CD14-positive monocyte (primary cell): ENCODE data around the gene TMEM132C. TPM values are rescaled to one million over a fixed set of nuclear protein-coding genes. Genes with fewer than 3 reads are reported as not detected.
"Not testable (repeated sequence)": the region's sequence is repeated elsewhere in the genome, so short reads cannot be mapped to it uniquely, and the experiment has no call there.

Experiments used
- DNase-seq, 3 donors: peaks; one replicate each; pipeline ENCODE4 v3.0.0-alpha.2; 2011 to 2022
- H2AFZ ChIP-seq: 2 replicates; pipeline ENCODE4 v1.6.0; 2012; ENCODE audit warnings: mild to moderate bottlenecking, low read depth, low read length, inconsistent platforms; ENCODE audit not compliant: insufficient read depth, poor library complexity, severe bottlenecking
- H3K27ac ChIP-seq, 2 donors: 1 replicate in 1 of 2; 2 replicates in 1 of 2; pipeline ENCODE4 v1.5.1; 2012 to 2013; ENCODE audit warnings: low read length in 2 of 2, control low read depth in 1 of 2, inconsistent platforms in 1 of 2, low read depth in 1 of 2, mild to moderate bottlenecking in 1 of 2
- H3K27me3 ChIP-seq, 2 donors: one replicate each; pipeline versions ENCODE4 v1.6.0 to v1.6.1; 2011 to 2013; ENCODE audit warnings: low read length in 2 of 2; ENCODE audit not compliant: control insufficient read depth in 2 of 2, insufficient read depth in 2 of 2
- H3K36me3 ChIP-seq, 2 donors: replicated peaks in 1 of 2; 1 replicate in 1 of 2; 2 replicates in 1 of 2; pipeline versions ENCODE4 v1.5.1 to v1.6.1; 2012 to 2013; ENCODE audit warnings: low read length in 2 of 2, control low read depth in 1 of 2, inconsistent platforms in 1 of 2, mild to moderate bottlenecking in 1 of 2; ENCODE audit not compliant: insufficient read depth in 2 of 2, control insufficient read depth in 1 of 2
- H3K4me1 ChIP-seq, 2 donors: 1 replicate in 1 of 2; 2 replicates in 1 of 2; pipeline versions ENCODE4 v1.5.1 to v1.6.1; 2012 to 2013; ENCODE audit warnings: low read length in 2 of 2, control low read depth in 1 of 2, inconsistent platforms in 1 of 2, mild to moderate bottlenecking in 1 of 2, moderate library complexity in 1 of 2; ENCODE audit not compliant: insufficient read depth in 2 of 2, control insufficient read depth in 1 of 2
- H3K4me2 ChIP-seq: replicated peaks from 2 replicates; pipeline ENCODE3; 2012; ENCODE audit warnings: low read length, moderate library complexity, mild to moderate bottlenecking; ENCODE audit not compliant: poor library complexity, severe bottlenecking; ENCODE audit errors: extremely low read depth
- H3K4me3 ChIP-seq, 3 experiments: fragments of 200-600 bp in 1 of 3; sonication (generic) in 1 of 3; replicated peaks in 1 of 3; 1 replicate in 2 of 3; 2 replicates in 1 of 3; pipeline ENCODE4 v1.5.1; 2011 to 2013; ENCODE audit warnings: low read length in 3 of 3, mild to moderate bottlenecking in 3 of 3, control low read depth in 2 of 3, low read depth in 2 of 3, inconsistent platforms in 1 of 3, moderate library complexity in 1 of 3
- H3K79me2 ChIP-seq: 2 replicates; pipeline ENCODE4 v1.6.0; 2012; ENCODE audit warnings: mild to moderate bottlenecking, control low read depth, inconsistent platforms, low read length, moderate library complexity; ENCODE audit not compliant: insufficient read depth
- H3K9ac ChIP-seq: 2 replicates; pipeline ENCODE4 v1.6.0; 2017; ENCODE audit warnings: low read length, mild to moderate bottlenecking; ENCODE audit not compliant: insufficient read depth, poor library complexity, severe bottlenecking
- H3K9me3 ChIP-seq, 2 donors: replicated peaks in 1 of 2; 1 replicate in 1 of 2; 2 replicates in 1 of 2; pipeline versions ENCODE4 v1.5.1 to v1.6.1; 2012 to 2013; ENCODE audit warnings: low read length in 2 of 2, control low read depth in 1 of 2; ENCODE audit not compliant: control insufficient read depth in 1 of 2, insufficient read depth in 1 of 2
- H4K20me1 ChIP-seq: 2 replicates; pipeline ENCODE4 v1.6.0; 2012; ENCODE audit warnings: mild to moderate bottlenecking, low read length, control low read depth, moderate library complexity; ENCODE audit not compliant: insufficient read depth
- H3K27ac Mint-ChIP-seq, 7 donors: one replicate each; pipeline ENCODE4 v1.8.0; 2020; ENCODE audit warnings: mild to moderate bottlenecking in 7 of 7, mixed read lengths in 7 of 7, moderate library complexity in 6 of 7, inconsistent platforms in 2 of 7
- H3K27me3 Mint-ChIP-seq, 3 donors: one replicate each; pipeline ENCODE4 v1.8.0; 2021 to 2022; ENCODE audit warnings: low read depth in 3 of 3, mild to moderate bottlenecking in 3 of 3, mixed read lengths in 3 of 3, moderate library complexity in 3 of 3, inconsistent platforms in 1 of 3
- H3K36me3 Mint-ChIP-seq, 2 donors: one replicate each; pipeline ENCODE4 v1.8.0; 2020; ENCODE audit warnings: mixed read lengths in 2 of 2, inconsistent platforms in 1 of 2, mild to moderate bottlenecking in 1 of 2
- H3K4me1 Mint-ChIP-seq: one replicate; pipeline ENCODE4 v1.8.0; 2020; ENCODE audit warnings: mild to moderate bottlenecking, mixed read lengths
- H3K4me3 Mint-ChIP-seq, 2 donors: one replicate each; pipeline ENCODE4 v1.8.0; 2020; ENCODE audit warnings: mild to moderate bottlenecking in 2 of 2, mixed read lengths in 2 of 2, moderate library complexity in 1 of 2
- H3K9me3 Mint-ChIP-seq, 7 donors: one replicate each; pipeline ENCODE4 v1.8.0; 2020 to 2022; ENCODE audit warnings: mixed read lengths in 7 of 7, mild to moderate bottlenecking in 6 of 7, moderate library complexity in 6 of 7, inconsistent platforms in 2 of 7
- CTCF ChIP-seq: fragments of 200-600 bp; IDR thresholded peaks from one replicate; pipeline ENCODE4 v1.8.0; 2022; ENCODE audit warnings: antibody characterized with exemption, mild to moderate bottlenecking
- WGBS: methylation state at CpG from one replicate; pipeline ENCODE4 v1.1.5; 2013; ENCODE audit warnings: missing lambda C conversion rate; ENCODE audit not compliant: insufficient coverage; 5-methylcytosine and 5-hydroxymethylcytosine counted together
- intact Hi-C, 2 donors: fragments of 100-400 bp; cut with micrococcal nuclease; formaldehyde crosslinking; loops; one replicate each; pipeline versions ENCODE4 v1.15.0 to v1.15.1; 2023
- polyA plus RNA-seq, 3 donors: library from polyadenylated mRNA; depleted of rRNA in 1 of 3; unstranded in 2 of 3; stranded (reverse) in 1 of 3; fragments of 300-500 nt in 2 of 3; fragments of >200 nt in 1 of 3; fragmentation: Illumina TruSeq in 2 of 3; gene quantifications; 1 replicate in 2 of 3; 2 replicates in 1 of 3; pipeline ENCODE4 v1.2.3, GENCODE V29; 2012 to 2021

The TMEM132C gene
- polyA plus RNA-seq, 3 donors = not detected

GRCh38 chr12:128476266-128476665 lies 209.3 kb downstream of the TMEM132C start:
- intact Hi-C loops = no loop called here
- no peak for TF ChIP-seq CTCF
- DNase-seq = no peak
- no peak overlapping the region for H3K4me3 ChIP-seq
- H3K79me2 ChIP-seq = no peaks in the 10 kb centered on the region
- no peaks in the 10 kb centered on the region for H3K9me3 ChIP-seq
- no peak overlapping the region for H3K27ac Mint-ChIP-seq
- no peaks in the 10 kb centered on the region for H4K20me1 ChIP-seq
- peaks cover 0 to 2% (median 0%) of the 10 kb centered on the region in 3 donors for H3K27me3 Mint-ChIP-seq
- no peak overlapping the region for H2AFZ ChIP-seq
- H3K36me3 Mint-ChIP-seq = no peaks in the 10 kb centered on the region
- H3K4me1 ChIP-seq = no peaks in the 10 kb centered on the region
- H3K27me3 ChIP-seq = no peaks in the 10 kb centered on the region
- no peak overlapping the region for H3K4me2 ChIP-seq
- no peak overlapping the region for H3K9ac ChIP-seq
- no peak overlapping the region for H3K27ac ChIP-seq
- no peak overlapping the region for H3K4me3 Mint-ChIP-seq
- H3K4me1 Mint-ChIP-seq = no peaks in the 10 kb centered on the region
- H3K9me3 Mint-ChIP-seq = peaks cover 3 to 10% (median 6%) of the 10 kb centered on the region in 7 donors
- 49% methylated on average over 6 of the region's 7 CpGs for WGBS
- no peaks in the 10 kb centered on the region for H3K36me3 ChIP-seq

- Histone ChIP-seq H3K36me3 (no peaks in the 10 kb centered on the region), H3K4me1 (no peaks in the 10 kb centered on the region), H3K27ac (no peak overlapping the region), H3K4me2 (no peak overlapping the region), H3K9ac (no peak overlapping the region), H3K27me3 (no peaks in the 10 kb centered on the region), H3K9me3 (no peaks in the 10 kb centered on the region), H3K4me3 (no peak overlapping the region), H3K79me2 (no peaks in the 10 kb centered on the region), H4K20me1 (no peaks in the 10 kb centered on the region), H2AFZ (no peak overlapping the region)
- peaks cover 0 to 3% (median 0%) of the 10 kb centered on the region in 7 donors for H3K9me3 Mint-ChIP-seq
- intact Hi-C loops = no loop called here
- no peak overlapping the region for H3K27ac Mint-ChIP-seq
- no peak for TF ChIP-seq CTCF
- no peaks in the 10 kb centered on the region for H3K36me3 Mint-ChIP-seq
- WGBS = 85% methylated on average over 3 of the region's 9 CpGs
- no peaks in the 10 kb centered on the region for H3K4me1 Mint-ChIP-seq
- peaks cover 0 to 4% (median 0%) of the 10 kb centered on the region in 3 donors for H3K27me3 Mint-ChIP-seq
- no peak for DNase-seq
- H3K4me3 Mint-ChIP-seq = no peak overlapping the region
These were observed 216.7 kb downstream of the TMEM132C start for GRCh38 chr12:128483526-128484255.

GRCh38 chr12:128497376-128497775 lies 230.4 kb downstream of the TMEM132C start:
- intact Hi-C loops, H3K79me2 ChIP-seq, H3K4me1 Mint-ChIP-seq, H3K4me3 ChIP-seq, H3K9ac ChIP-seq, H3K4me1 ChIP-seq, H4K20me1 ChIP-seq, H3K4me3 Mint-ChIP-seq, H3K27me3 ChIP-seq, H2AFZ ChIP-seq, H3K36me3 Mint-ChIP-seq, H3K4me2 ChIP-seq, H3K27me3 Mint-ChIP-seq, H3K36me3 ChIP-seq, DNase-seq, H3K27ac ChIP-seq, H3K27ac Mint-ChIP-seq: not testable (repeated sequence)
- WGBS = 89% methylated on average over 13 of the region's 13 CpGs
- H3K9me3 ChIP-seq = peaks cover 0 to 14% of the 10 kb centered on the region in 2 donors
- H3K9me3 Mint-ChIP-seq = peaks cover 11 to 15% (median 12%) of the 10 kb centered on the region in 7 donors
